ENCODE results near the gene FRMD8. TPM values are rescaled to one million over a fixed set of nuclear protein-coding genes. Genes with fewer than 3 reads are reported as not detected.

The FRMD8 gene, protein sequence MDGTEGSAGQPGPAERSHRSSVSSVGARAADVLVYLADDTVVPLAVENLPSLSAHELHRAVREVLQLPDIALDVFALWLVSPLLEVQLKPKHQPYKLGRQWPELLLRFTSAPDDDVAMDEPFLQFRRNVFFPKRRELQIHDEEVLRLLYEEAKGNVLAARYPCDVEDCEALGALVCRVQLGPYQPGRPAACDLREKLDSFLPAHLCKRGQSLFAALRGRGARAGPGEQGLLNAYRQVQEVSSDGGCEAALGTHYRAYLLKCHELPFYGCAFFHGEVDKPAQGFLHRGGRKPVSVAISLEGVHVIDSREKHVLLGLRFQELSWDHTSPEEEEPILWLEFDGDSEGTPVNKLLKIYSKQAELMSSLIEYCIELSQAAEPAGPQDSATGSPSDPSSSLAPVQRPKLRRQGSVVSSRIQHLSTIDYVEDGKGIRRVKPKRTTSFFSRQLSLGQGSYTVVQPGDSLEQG
- polyA plus RNA-seq (2012; ENCODE audit: missing spikeins) = 11.2 TPM

DNA sequence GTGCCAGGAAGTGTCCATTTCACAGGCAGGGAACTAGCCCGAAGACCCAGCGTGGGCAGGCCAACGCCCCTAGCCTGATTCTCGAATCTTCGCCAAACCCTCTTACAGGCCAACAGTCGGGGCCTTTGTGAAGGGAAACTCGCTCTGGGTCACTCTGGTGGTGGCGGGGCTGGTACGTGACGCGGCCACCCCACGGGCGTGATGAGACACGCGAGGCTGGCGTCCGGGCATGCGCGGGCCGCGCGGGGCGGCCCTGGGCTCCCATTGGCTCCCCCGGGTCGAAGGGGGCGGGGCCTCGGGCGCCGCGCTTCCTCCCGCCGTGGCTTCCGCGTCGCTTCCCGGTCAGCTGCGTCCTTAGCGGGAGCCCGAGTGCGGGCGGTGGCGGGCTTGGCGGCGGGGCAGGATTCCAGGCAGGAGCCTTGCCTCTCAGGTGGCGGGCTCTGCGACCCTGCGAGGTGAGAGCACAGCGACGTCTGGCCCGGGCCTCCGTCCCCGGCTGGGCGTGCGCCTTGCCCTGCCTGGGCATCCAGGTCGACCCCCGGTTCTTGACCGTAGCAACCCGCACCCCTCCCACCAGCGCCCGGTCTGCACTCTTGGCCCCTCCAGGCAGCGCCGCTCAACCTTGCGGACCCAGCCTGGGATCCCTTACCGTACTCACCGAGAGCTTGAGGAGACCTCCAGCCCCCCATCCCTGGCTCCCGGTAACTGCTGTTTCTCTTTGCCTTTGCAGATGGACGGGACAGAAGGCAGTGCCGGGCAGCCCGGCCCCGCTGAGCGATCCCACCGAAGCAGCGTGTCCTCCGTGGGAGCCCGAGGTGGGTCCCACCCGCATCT lies at the start of gene FRMD8:
Gene FRMD8, plus strand, starts transcription at position 331 of the 834 bp plus-strand sequence. Its CDS starts 400 bp downstream, at position 731.
- DNase-seq (ENCODE audit: insufficient read length) (peak; percentile 94), FAIRE-seq (peak; percentile 95)
- TF ChIP-seq POLR2AphosphoS5 (IDR thresholded peaks at IDR 0.05; ENCODE audit: low read depth, low read length) (peak; percentile 81), POLR2A (IDR thresholded peaks at IDR 0.05; ENCODE audit: low read depth, low read length) (peak; percentile 91; the same call in 1 of the 2 replicates), TAF1 (IDR thresholded peaks at IDR 0.05; ENCODE audit: borderline replicate concordance, low read depth, low read length) (0 out of 2 replicates have a peak, but pooled peaks have one; percentile 42)

DNA sequence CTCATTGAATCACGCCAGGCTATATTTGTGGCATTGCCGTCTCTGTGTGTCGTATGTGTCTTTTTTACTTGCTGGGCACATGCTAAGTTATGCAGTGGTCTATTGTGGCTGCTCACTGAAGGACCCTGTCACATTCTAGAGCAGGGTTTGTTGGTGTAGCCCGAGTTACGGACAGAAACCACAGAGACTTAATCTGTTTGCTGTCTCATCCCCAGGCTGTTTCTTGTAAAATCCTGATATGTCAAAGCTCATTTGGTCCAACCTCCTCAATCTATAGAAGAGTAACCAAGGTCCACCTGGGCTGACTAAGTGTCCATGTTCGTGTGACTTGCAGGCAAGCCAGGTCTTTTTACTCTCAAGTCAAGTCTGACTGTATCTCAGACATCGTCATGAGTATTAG lies 47.8 kb upstream of the FRMD8 start:
- DNase-seq (ENCODE audit: insufficient read length) (no peak), FAIRE-seq (no peak)
- TF ChIP-seq POLR2A (IDR thresholded peaks at IDR 0.05; ENCODE audit: low read depth, low read length) = no peak
- TF ChIP-seq TAF1 (IDR thresholded peaks at IDR 0.05; ENCODE audit: borderline replicate concordance, low read depth, low read length) = no peak
- TF ChIP-seq POLR2AphosphoS5 (IDR thresholded peaks at IDR 0.05; ENCODE audit: low read depth, low read length) = no peak

DNA sequence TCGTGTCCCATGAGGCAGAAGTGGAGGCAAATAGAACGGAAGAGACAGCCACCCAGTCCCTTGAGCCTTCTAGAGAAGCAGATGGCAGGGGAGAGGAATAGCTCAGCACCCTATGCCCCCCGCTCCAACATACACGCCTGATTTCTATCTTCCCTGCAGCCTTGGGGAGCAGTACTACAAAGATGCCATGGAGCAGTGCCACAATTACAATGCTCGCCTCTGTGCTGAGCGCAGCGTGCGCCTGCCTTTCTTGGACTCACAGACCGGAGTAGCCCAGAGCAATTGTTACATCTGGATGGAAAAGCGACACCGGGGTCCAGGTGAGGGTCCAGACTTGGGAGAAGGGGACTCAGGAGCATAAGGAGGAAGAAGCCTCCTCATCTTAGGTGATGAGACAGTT lies 46.2 kb upstream of the FRMD8 start:
- TF ChIP-seq TAF1 (IDR thresholded peaks at IDR 0.05; ENCODE audit: borderline replicate concordance, low read depth, low read length) (no peak), POLR2A (IDR thresholded peaks at IDR 0.05; ENCODE audit: low read depth, low read length) (no peak), POLR2AphosphoS5 (IDR thresholded peaks at IDR 0.05; ENCODE audit: low read depth, low read length) (no peak)
- FAIRE-seq (no peak), DNase-seq (ENCODE audit: insufficient read length) (no peak)

DNA sequence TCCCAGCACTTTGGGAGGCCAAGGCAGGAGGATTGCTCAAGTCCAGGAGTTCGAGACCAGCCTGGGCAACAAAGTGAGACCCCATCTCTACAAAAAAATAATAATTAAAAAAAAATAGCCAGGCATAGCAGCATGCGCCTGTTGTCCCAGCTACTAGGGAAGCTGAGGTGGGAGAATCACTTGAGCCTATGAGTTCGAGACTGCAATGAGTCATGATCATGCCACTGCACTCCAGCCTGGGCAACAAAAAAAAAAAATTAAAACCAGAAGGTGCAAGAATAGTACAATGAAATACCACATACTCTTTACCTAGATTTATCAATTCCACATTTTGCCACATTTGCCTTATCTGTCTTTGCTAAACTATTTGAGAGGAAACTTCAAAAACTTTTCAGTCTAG lies 44.6 kb upstream of the FRMD8 start:
- FAIRE-seq (no peak), DNase-seq (ENCODE audit: insufficient read length) (no peak)
- TF ChIP-seq TAF1 (IDR thresholded peaks at IDR 0.05; ENCODE audit: borderline replicate concordance, low read depth, low read length) (no peak), POLR2AphosphoS5 (IDR thresholded peaks at IDR 0.05; ENCODE audit: low read depth, low read length) (no peak), POLR2A (IDR thresholded peaks at IDR 0.05; ENCODE audit: low read depth, low read length) (no peak)

DNA sequence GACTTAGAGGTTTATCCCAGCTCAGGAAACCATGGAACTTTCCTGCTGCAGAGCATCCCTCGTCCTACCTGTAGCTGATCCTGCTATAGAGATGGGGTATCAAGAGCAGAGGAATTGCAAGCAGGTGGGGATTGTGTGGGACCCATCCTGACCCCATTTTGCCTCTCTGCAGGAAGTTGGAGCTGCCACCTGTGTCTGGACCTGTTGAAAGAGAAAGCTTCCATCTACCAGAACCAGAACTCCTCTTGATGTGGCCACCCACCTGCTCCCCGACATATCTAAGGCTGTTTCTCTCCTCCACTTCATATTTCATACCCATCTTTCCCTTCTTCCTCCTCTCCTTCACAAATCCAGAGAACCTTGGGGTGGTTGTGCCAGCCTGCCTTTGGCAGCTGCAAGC lies 34.9 kb upstream of the FRMD8 start:
- no peak for TF ChIP-seq POLR2AphosphoS5 (IDR thresholded peaks at IDR 0.05; ENCODE audit: low read depth, low read length)
- TF ChIP-seq POLR2A (IDR thresholded peaks at IDR 0.05; ENCODE audit: low read depth, low read length) = no peak
- TF ChIP-seq TAF1 (IDR thresholded peaks at IDR 0.05; ENCODE audit: borderline replicate concordance, low read depth, low read length) = no peak
- no peak for FAIRE-seq
- no peak for DNase-seq (ENCODE audit: insufficient read length)

DNA sequence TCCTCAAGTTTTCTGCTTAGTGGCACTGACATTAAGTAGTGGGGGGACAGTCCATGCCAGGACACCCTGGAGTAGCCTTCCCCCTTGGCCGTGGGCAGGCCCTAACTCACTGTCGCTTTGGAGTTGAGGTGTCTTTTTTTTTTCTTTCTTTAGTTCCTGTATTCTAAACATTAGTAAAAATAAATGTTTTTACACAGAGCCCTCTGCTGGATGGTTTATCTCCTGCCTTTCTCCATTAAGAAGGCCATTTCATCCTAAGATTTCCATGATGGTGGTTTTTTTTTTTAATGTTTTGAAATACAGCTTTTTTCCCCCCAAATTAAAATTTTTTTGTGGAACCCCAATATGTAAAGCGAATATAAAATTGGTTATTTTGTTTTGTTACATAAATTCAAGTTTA lies 33.7 kb upstream of the FRMD8 start:
- TF ChIP-seq TAF1 (IDR thresholded peaks at IDR 0.05; ENCODE audit: borderline replicate concordance, low read depth, low read length) (no peak), POLR2AphosphoS5 (IDR thresholded peaks at IDR 0.05; ENCODE audit: low read depth, low read length) (no peak), POLR2A (IDR thresholded peaks at IDR 0.05; ENCODE audit: low read depth, low read length) (no peak)
- DNase-seq (ENCODE audit: insufficient read length) = no peak
- no peak for FAIRE-seq

DNA sequence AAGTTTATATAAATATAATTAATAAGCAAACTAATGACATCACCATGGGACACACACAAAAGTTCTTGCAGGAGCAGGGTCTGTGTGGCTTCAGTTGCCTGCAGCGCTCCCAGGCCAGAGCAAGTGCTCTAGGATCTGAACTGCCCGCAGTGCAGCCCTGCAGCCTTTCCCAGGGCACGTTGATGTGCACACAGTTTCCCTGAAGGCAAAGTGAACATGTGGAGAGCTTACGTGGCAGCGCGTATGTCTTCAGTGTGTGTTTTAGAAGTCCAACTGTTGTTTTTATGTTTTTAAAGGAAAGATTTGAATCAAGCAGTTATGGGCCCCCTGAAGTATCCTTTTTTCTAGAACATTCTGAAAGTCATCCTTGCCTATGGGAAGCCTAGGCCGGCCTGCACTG lies 33.1 kb upstream of the FRMD8 start:
- DNase-seq (ENCODE audit: insufficient read length) = no peak
- TF ChIP-seq TAF1 (IDR thresholded peaks at IDR 0.05; ENCODE audit: borderline replicate concordance, low read depth, low read length) (no peak), POLR2AphosphoS5 (IDR thresholded peaks at IDR 0.05; ENCODE audit: low read depth, low read length) (no peak), POLR2A (IDR thresholded peaks at IDR 0.05; ENCODE audit: low read depth, low read length) (no peak)
- no peak for FAIRE-seq

DNA sequence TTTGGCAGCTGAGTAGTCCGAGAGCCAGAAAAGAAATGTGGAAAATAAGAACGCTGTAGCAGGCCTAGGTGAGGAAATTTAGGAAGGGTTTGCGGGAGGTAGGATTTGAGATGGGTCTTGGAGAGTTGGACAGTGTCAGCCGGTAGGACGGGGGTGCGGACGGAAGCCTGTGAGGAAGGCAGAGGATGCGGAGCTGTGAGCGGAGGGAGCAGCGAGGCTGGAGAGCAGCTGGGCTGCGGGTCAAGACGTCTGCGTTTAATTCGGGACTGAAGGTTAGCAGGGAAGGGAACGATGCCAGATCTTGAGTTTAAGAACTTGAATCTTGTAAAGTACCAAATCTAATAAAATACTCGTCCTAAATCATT lies 32.6 kb upstream of the FRMD8 start:
- FAIRE-seq = peak; percentile 9
- no peak for DNase-seq (ENCODE audit: insufficient read length)

DNA sequence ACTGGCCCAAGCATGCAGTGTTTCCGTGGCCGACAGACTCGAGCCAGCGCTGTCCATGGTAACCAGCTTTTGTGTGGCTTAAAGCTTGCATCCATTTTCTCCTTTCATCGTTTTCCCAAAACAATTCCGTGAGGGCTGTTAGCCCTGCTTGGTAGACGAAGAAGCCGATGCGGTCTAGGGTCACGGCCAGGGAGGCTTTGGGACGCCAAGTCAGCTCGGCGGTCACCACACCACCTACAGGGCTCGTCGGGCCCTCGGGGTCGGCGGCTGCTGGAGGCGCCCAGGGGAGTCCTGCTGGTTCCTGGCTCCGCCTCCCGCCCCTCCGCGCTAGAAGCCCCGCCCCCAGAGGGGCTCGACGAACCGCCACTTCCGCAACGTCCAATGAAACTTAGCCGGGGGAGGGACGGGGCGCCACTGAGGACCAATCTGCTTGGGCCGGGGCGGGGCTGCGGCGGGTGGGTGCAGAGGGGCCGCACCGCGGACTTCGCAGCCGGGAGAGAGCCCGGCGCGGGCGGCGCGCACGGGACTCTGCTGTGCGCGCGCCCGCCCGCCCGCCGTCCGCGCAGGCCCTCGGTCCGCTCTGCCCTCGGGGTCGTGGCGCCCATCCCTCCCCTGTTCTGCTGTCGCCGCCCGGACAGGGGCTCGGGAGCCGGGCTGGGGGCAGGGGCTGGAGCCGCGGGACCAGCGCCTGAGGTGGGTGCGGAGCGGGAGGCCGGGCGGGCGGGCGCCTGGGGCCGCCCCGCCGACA lies 32.0 kb upstream of the FRMD8 start, which contains the start of gene TIGD3:
Gene TIGD3, plus strand, starts transcription at position 487 of the 748 bp plus-strand sequence. CDS start 1,058 bp downstream, outside the sequence.
- FAIRE-seq = peak; percentile 98
- peak; percentile 50; the same call in 1 of the 2 replicates for TF ChIP-seq POLR2A (IDR thresholded peaks at IDR 0.05; ENCODE audit: low read depth, low read length)
- TF ChIP-seq TAF1 (IDR thresholded peaks at IDR 0.05; ENCODE audit: borderline replicate concordance, low read depth, low read length) = no peak
- no peak; the same call in 1 of the 2 replicates for TF ChIP-seq POLR2AphosphoS5 (IDR thresholded peaks at IDR 0.05; ENCODE audit: low read depth, low read length)
- peak; percentile 100 for DNase-seq (ENCODE audit: insufficient read length)

More for the DNA sequence above, 32.6 kb upstream of the FRMD8 start:
- TF ChIP-seq TAF1 (IDR thresholded peaks at IDR 0.05; ENCODE audit: borderline replicate concordance, low read depth, low read length) (no peak), POLR2AphosphoS5 (IDR thresholded peaks at IDR 0.05; ENCODE audit: low read depth, low read length) (no peak), POLR2A (IDR thresholded peaks at IDR 0.05; ENCODE audit: low read depth, low read length) (0 out of 2 replicates have a peak, but pooled peaks have one; percentile 11)

DNA sequence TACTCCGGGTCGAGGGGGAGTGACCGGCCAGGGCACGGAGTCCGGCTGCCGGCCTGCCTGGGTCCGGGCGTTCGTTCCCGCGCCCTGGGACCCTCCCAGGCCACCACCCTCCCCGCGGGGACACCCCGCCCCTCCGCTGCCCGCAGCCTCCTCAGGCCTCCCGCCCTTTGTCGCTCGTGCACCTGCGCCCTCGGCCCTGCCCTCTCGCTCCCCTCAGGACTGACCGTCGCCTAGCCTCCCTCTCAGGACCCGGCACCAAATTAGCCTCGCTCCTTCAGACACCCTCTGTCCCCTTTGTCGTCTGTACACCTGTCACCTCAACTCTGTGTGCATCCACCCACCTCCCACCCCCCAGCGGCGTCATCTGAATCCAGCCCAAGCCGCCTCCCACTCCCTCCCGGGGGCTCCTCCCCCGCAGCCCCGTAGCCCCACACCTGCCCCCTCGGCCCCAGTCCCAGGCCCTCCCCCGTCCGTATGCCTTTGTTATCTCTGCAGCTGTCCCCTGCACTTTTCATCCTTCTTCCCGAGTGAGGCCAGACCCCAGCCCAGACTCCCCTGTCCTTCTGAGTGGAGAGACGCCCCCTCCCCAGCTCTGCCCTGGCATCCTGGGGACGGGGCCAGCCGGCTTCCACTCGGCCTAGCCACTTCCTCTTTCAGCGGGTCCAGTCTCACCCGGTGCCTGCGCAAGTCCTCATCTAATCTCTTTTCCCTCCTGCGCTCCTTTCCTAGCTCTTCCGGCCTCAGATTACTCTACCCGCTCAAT lies 31.2 kb upstream of the FRMD8 start:
- TF ChIP-seq POLR2AphosphoS5 (IDR thresholded peaks at IDR 0.05; ENCODE audit: low read depth, low read length) (no peak), POLR2A (IDR thresholded peaks at IDR 0.05; ENCODE audit: low read depth, low read length) (no peak), TAF1 (IDR thresholded peaks at IDR 0.05; ENCODE audit: borderline replicate concordance, low read depth, low read length) (no peak)
- DNase-seq (ENCODE audit: insufficient read length) (peak; percentile 70), FAIRE-seq (no peak)
